ENCODE measurements around the gene C6orf47. TPM values are rescaled to one million over a fixed set of nuclear protein-coding genes. Genes with fewer than 3 reads are reported as not detected.

Gene C6orf47
- total and polyA plus RNA-seq, 2 of the 13 experiments (the other 11 are each of a cell fraction or from before 2014, with no cell fraction given), result 1.7 to 18.1 TPM

DNA sequence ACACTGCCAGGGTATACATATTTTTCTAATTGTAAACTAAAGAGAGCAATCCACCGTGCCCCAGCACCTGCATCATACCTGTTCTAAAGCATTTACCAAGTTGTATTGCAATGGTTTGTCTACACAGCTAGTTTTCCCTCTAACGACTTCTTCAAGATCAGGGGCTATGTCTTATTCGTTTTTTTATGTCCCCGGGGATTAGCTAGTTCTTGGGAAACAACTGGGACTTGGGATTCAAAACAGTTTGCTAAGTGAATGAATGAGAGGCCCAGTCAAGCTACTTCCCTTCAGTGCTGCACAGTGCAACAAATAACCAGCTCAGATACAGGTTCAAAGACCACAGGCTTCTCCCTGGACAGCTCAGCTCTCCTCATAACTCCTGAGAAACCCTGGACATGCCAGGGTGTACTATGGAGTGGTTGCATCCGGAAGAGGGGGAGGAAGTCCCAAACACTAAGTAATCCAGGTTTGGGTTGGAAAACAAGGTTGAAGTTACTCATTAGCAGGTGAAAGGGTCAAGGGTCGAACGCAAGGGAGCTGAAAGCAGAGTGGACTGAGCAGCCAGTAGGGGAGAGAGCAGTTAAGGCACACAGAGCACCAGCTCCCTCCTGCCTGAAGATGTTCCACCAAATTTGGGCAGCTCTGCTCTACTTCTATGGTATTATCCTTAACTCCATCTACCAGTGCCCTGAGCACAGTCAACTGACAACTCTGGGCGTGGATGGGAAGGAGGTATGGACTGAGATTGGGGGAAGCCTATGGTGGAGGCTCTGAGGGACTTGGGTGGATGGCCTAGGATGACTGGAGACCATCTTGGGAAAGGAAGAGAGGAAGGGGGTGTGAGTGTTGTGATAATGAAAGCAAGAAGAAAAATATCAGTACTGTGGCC is 5.0 kb downstream of the C6orf47 start, which contains the start of gene APOM (continued):
- TF ChIP-seq ZNF329 (CRISPR knock-in tag; IDR thresholded peaks at IDR 0.05; ENCODE audit: low read depth), result 0 out of 2 replicates have a peak, but pooled peaks have one; percentile 73
- TF ChIP-seq, protein P1, sequence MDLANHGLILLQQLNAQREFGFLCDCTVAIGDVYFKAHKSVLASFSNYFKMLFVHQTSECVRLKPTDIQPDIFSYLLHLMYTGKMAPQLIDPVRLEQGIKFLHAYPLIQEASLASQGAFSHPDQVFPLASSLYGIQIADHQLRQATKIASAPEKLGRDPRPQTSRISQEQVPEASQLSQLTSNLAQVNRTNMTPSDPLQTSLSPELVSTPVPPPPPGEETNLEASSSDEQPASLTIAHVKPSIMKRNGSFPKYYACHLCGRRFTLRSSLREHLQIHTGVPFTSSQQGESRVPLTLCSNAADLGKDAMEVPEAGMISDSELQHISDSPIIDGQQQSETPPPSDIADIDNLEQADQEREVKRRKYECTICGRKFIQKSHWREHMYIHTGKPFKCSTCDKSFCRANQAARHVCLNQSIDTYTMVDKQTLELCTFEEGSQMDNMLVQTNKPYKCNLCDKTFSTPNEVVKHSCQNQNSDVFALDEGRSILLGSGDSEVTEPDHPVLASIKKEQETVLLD (CRISPR knock-in tag; IDR thresholded peaks at IDR 0.05; ENCODE audit: low read depth), result no peak
- no peak for TF ChIP-seq MAFG (CRISPR knock-in tag; IDR thresholded peaks at IDR 0.05)
- no peak for TF ChIP-seq SMARCE1 (IDR thresholded peaks at IDR 0.05; ENCODE audit: borderline replicate concordance)
- TF ChIP-seq, protein P2, sequence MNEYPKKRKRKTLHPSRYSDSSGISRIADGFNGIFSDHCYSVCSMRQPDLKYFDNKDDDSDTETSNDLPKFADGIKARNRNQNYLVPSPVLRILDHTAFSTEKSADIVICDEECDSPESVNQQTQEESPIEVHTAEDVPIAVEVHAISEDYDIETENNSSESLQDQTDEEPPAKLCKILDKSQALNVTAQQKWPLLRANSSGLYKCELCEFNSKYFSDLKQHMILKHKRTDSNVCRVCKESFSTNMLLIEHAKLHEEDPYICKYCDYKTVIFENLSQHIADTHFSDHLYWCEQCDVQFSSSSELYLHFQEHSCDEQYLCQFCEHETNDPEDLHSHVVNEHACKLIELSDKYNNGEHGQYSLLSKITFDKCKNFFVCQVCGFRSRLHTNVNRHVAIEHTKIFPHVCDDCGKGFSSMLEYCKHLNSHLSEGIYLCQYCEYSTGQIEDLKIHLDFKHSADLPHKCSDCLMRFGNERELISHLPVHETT (CRISPR knock-in tag; conservative IDR thresholded peaks at IDR 0.05), result no peak; the same call in 1 of the 2 replicates
- TF ChIP-seq, protein P3, sequence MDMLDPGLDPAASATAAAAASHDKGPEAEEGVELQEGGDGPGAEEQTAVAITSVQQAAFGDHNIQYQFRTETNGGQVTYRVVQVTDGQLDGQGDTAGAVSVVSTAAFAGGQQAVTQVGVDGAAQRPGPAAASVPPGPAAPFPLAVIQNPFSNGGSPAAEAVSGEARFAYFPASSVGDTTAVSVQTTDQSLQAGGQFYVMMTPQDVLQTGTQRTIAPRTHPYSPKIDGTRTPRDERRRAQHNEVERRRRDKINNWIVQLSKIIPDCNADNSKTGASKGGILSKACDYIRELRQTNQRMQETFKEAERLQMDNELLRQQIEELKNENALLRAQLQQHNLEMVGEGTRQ (IDR thresholded peaks at IDR 0.05; ENCODE audit: low read depth, low read length), result no peak
- TF ChIP-seq, protein P3 (CRISPR knock-in tag; IDR thresholded peaks at IDR 0.05; ENCODE audit: borderline replicate concordance), result no peak; the same call in 1 of the 2 replicates
- TF ChIP-seq, protein P4, sequence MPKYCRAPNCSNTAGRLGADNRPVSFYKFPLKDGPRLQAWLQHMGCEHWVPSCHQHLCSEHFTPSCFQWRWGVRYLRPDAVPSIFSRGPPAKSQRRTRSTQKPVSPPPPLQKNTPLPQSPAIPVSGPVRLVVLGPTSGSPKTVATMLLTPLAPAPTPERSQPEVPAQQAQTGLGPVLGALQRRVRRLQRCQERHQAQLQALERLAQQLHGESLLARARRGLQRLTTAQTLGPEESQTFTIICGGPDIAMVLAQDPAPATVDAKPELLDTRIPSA (CRISPR knock-in tag; IDR thresholded peaks at IDR 0.05; ENCODE audit: borderline replicate concordance), result 0 out of 2 replicates have a peak, but pooled peaks have one; percentile 74
- no peak for TF ChIP-seq NFE2L1 (CRISPR knock-in tag; IDR thresholded peaks at IDR 0.05; ENCODE audit: borderline replicate concordance)
- TF ChIP-seq ZBTB20 (CRISPR knock-in tag; IDR thresholded peaks at IDR 0.05; ENCODE audit: borderline replicate concordance, low read depth), result peak; percentile 56
- TF ChIP-seq NFE2 (CRISPR knock-in tag; IDR thresholded peaks at IDR 0.05), result no peak
- TF ChIP-seq NKX3-1 (CRISPR knock-in tag; IDR thresholded peaks at IDR 0.05), result no peak
- no peak; the same call in 1 of the 2 replicates for TF ChIP-seq ZC3H13 (CRISPR knock-in tag; IDR thresholded peaks at IDR 0.05)
- TF ChIP-seq, protein P5, sequence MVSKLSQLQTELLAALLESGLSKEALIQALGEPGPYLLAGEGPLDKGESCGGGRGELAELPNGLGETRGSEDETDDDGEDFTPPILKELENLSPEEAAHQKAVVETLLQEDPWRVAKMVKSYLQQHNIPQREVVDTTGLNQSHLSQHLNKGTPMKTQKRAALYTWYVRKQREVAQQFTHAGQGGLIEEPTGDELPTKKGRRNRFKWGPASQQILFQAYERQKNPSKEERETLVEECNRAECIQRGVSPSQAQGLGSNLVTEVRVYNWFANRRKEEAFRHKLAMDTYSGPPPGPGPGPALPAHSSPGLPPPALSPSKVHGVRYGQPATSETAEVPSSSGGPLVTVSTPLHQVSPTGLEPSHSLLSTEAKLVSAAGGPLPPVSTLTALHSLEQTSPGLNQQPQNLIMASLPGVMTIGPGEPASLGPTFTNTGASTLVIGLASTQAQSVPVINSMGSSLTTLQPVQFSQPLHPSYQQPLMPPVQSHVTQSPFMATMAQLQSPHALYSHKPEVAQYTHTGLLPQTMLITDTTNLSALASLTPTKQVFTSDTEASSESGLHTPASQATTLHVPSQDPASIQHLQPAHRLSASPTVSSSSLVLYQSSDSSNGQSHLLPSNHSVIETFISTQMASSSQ (IDR thresholded peaks at IDR 0.05; ENCODE audit: low read depth), result peak; percentile 98
- TF ChIP-seq, protein P5 (CRISPR knock-in tag; IDR thresholded peaks at IDR 0.05; ENCODE audit: borderline replicate concordance), result peak; percentile 99
- peak; percentile 95 for TF ChIP-seq HNF4G (IDR thresholded peaks at IDR 0.05; ENCODE audit: borderline replicate concordance, low read depth, low read length)
- peak; percentile 91; the same call in 1 of the 2 replicates for TF ChIP-seq HNF4G (CRISPR knock-in tag; IDR thresholded peaks at IDR 0.05; ENCODE audit: borderline replicate concordance, low read depth)
- TF ChIP-seq CBX1 (IDR thresholded peaks at IDR 0.05; ENCODE audit: low read depth), result peak; percentile 76

Measured in HepG2 (cell line).